HepG2 (cell line): ENCODE measurements around the gene SAMD14. TPM values are rescaled to one million over a fixed set of nuclear protein-coding genes. Genes with fewer than 3 reads are reported as not detected.

Source experiments
- ATAC-seq: fragments of 200-7000 bp; cut with Tn5 transposase; 3 replicates; pipeline ENCODE4 v1.9.1; 2020; ENCODE audit warnings: mild to moderate bottlenecking, moderate library complexity
- BruUV-seq: library from RNA; stranded (reverse); fragments of 400-500 nt; replicated peaks from 2 replicates; lab custom pipeline; 2021; lab: Mats Ljungman, UMichigan
- CTCF ChIA-PET: fragments of 300-600 bp; formaldehyde crosslinking; extraction: SDS; loops from one replicate; lab custom pipeline; 2021; ENCODE audit warnings: low total read pairs, inconsistent platforms, low intra/inter-chr PET ratio; lab: Yijun Ruan, JAX
- POLR2A ChIA-PET: fragments of 350-600 bp; sonication (Branson Sonifier 250); formaldehyde crosslinking; loops from one replicate; lab custom pipeline; 2020; ENCODE audit warnings: antibody characterized with exemption, inconsistent platforms; lab: Yijun Ruan, JAX
- DNase-seq: peaks from one replicate; pipeline ENCODE4 v3.0.0-alpha.2; 2015; ENCODE audit warnings: low spot score
- FAIRE-seq: peaks from 3 replicates; lab custom pipeline; 2011; peaks lifted over from hg19 to GRCh38; lab: Jason Lieb, UNC
- H2AFZ ChIP-seq: one replicate; pipeline ENCODE4 v1.6.1; 2011; ENCODE audit warnings: low read length, inconsistent platforms
- H3K27ac ChIP-seq: fragments of 300-600 bp; 3 replicates; pipeline ENCODE4 v1.8.0; 2011; ENCODE audit warnings: mixed run types, mild to moderate bottlenecking, mixed read lengths, low read length, inconsistent platforms; ENCODE audit not compliant: insufficient read depth; ENCODE audit errors: extremely low read length
- H3K27me3 ChIP-seq, 2 experiments: fragments of 200-600 bp in 1 of 2; 2 replicates in 1 of 2; 3 replicates in 1 of 2; pipeline versions ENCODE4 v1.6.0 to v1.8.0; 2011; ENCODE audit warnings: low read length in 2 of 2, mild to moderate bottlenecking in 2 of 2, moderate library complexity in 2 of 2, inconsistent platforms in 1 of 2; ENCODE audit not compliant: insufficient read depth in 2 of 2, control insufficient read depth in 1 of 2
- H3K36me3 ChIP-seq, 2 experiments: fragments of 200-600 bp in 1 of 2; replicated peaks in 1 of 2; 2 replicates in 1 of 2; 3 replicates in 1 of 2; pipeline versions ENCODE4 v1.5.1 to v1.8.0; 2011; ENCODE audit warnings: low read length in 2 of 2, inconsistent platforms in 1 of 2; ENCODE audit not compliant: insufficient read depth in 2 of 2, control insufficient read depth in 1 of 2
- H3K4me1 ChIP-seq: 2 replicates; pipeline ENCODE4 v1.5.1; 2012; ENCODE audit warnings: low read length, inconsistent platforms; ENCODE audit not compliant: insufficient read depth
- H3K4me2 ChIP-seq: 2 replicates; pipeline ENCODE4 v1.6.0; 2011; ENCODE audit warnings: low read depth, low read length, inconsistent platforms
- H3K4me3 ChIP-seq, 3 experiments: fragments of 200-600 bp in 1 of 3; sonication (generic), shearing (Covaris generic) in 1 of 3; replicated peaks in 1 of 3; 2 replicates each; pipeline ENCODE4 v1.5.1; 2011 to 2016; ENCODE audit warnings: low read length in 3 of 3, inconsistent platforms in 2 of 3, low read depth in 2 of 3, mild to moderate bottlenecking in 2 of 3, control low read depth in 1 of 3, mixed read lengths in 1 of 3; ENCODE audit not compliant: insufficient read depth in 1 of 3
- H3K79me2 ChIP-seq: one replicate; pipeline ENCODE4 v1.6.1; 2011; ENCODE audit warnings: low read length, inconsistent platforms; ENCODE audit not compliant: insufficient read depth
- H3K9ac ChIP-seq: 2 replicates; pipeline ENCODE4 v1.6.0; 2011; ENCODE audit warnings: mild to moderate bottlenecking, low read depth, low read length, inconsistent platforms; ENCODE audit not compliant: insufficient read depth
- H3K9me3 ChIP-seq: 2 replicates; pipeline ENCODE4 v1.5.1; 2012; ENCODE audit warnings: mild to moderate bottlenecking, low read length
- H4K20me1 ChIP-seq: 2 replicates; pipeline ENCODE4 v1.6.0; 2011; ENCODE audit warnings: inconsistent platforms, mild to moderate bottlenecking, low read length, moderate library complexity; ENCODE audit not compliant: insufficient read depth
- ZKSCAN1 ChIP-seq: fragments of 150-350 bp; IDR thresholded peaks from 2 replicates; pipeline ENCODE4 v1.6.1; 2014; ENCODE audit warnings: low read length
- ZNF441 ChIP-seq: sonication (generic); formaldehyde crosslinking; IDR thresholded peaks from 2 replicates; pipeline ENCODE4 v1.7.0; 2021; ENCODE audit warnings: missing genetic modification reagents, borderline replicate concordance
- WGBS: methylation state at CpG from one replicate; pipeline ENCODE4 v1.1.6; 2017; ENCODE audit warnings: low lambda C conversion rate; 5-methylcytosine and 5-hydroxymethylcytosine counted together
- in situ Hi-C: cut with HindIII; loops from 2 replicates; pipeline ENCODE4 v1.10.0; 2017; ENCODE audit warnings: low pct_unique_long_range_greater_than_20kb; ENCODE audit not compliant: extremely low pct_ligation_motif_present
- intact Hi-C: fragments of 100-400 bp; cut with micrococcal nuclease; formaldehyde crosslinking; loops from one replicate; pipeline ENCODE4 v1.10.0; 2022; ENCODE audit not compliant: unreplicated experiment
- polyA plus RNA-seq, 8 experiments: library from polyadenylated mRNA; depleted of rRNA in 3 of 8; stranded (reverse) in 7 of 8; unstranded in 1 of 8; fragments of >200 nt; fragmentation: Illumina TruSeq in 4 of 8; extraction: Trizol in 4 of 8; gene quantifications; 2 replicates each; pipeline versions ENCODE4 v1.2.1 to v1.2.3, GENCODE V29; 2011 to 2016; ENCODE audit warnings: low read depth in 4 of 8, missing spikeins in 1 of 8, mixed read lengths in 1 of 8; ENCODE audit not compliant: insufficient read depth in 1 of 8
- total RNA-seq, 5 experiments: library from RNA; depleted of rRNA; stranded (reverse); fragments of >200 nt; fragmentation: Illumina TruSeq; extraction: Trizol; gene quantifications; 2 replicates each; pipeline ENCODE4 v1.2.3, GENCODE V29; 2016; ENCODE audit warnings: low read depth in 1 of 5
- TF ChIP-seq, protein P1 (sequence below): sonication (generic); formaldehyde crosslinking; IDR thresholded peaks from 2 replicates; pipeline ENCODE4 v1.9.0; 2022; ENCODE audit warnings: low read depth, missing genetic modification reagents

SAMD14 gene
- total and polyA plus RNA-seq, 2 of the 13 experiments (the other 11 are each of a cell fraction or from before 2014, with no cell fraction given), result 0.07 to 0.22 TPM

DNA sequence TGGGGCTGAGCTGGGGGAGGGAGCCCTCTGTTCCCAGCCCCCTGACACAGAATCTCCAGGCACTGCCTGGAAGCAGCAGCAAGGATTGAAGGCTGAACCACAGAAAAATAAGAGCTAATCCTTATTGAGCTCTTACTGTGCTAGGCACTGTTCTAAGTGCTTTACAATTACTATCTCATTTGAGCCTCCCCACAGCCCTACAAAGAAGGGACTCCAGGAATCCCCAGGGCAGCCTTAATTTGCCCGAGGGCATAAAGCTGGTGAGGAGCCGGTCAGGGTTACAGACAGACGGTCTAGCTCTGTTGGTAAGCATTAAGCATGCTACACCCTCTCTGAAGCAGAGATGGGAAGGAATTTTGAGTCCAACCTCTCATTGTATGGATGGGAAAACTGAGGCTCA, 7.0 kb downstream of the SAMD14 start (continued):
- TF ChIP-seq ZNF441 (CRISPR knock-in tag), result no peak

DNA sequence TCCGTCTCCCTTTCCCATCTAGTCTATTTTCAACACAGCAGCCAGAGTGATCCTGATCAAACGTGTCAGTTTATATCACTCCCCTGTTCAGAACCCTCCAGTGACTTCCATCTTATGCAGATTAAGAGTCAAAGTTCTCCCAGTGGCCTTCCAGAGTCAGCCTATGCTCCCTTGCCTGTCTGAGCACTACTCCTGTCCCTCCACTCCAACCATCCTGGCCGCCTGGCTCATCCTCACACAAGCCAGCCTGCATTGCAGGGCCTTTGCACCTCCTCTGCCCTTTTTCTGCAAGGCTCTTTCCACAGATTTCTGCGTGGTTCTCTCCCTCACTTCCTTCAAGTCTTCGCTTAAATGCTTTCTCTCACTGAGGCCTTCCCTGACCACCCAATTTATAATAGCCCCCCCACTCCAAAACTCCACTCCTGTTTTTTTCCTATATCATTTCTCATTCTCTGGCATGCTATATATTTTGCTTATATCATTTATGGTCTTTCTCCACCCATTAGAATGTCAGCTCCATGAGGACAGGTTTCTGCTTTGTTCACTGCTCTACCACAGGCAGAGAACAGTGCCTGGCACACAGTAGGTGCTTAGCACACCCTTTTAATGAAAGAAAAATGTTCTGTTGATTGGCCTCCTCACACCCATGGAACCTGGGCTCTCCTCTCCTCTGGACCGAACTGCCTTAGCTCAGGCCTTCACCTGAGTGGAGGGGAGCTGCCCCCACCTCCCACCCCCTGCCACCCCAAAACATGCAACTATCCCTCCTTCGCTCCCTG, 9.3 kb downstream of the SAMD14 start:
- BruUV-seq, result no TSS peak
- no peak for FAIRE-seq
- no peaks in the 10 kb centered on the region for H3K9me3 ChIP-seq
- no peaks in the 10 kb centered on the region for H3K36me3 ChIP-seq
- TF ChIP-seq ZKSCAN1, result peak; percentile 68; the same call in 1 of the 2 replicates
- TF ChIP-seq, protein P1, sequence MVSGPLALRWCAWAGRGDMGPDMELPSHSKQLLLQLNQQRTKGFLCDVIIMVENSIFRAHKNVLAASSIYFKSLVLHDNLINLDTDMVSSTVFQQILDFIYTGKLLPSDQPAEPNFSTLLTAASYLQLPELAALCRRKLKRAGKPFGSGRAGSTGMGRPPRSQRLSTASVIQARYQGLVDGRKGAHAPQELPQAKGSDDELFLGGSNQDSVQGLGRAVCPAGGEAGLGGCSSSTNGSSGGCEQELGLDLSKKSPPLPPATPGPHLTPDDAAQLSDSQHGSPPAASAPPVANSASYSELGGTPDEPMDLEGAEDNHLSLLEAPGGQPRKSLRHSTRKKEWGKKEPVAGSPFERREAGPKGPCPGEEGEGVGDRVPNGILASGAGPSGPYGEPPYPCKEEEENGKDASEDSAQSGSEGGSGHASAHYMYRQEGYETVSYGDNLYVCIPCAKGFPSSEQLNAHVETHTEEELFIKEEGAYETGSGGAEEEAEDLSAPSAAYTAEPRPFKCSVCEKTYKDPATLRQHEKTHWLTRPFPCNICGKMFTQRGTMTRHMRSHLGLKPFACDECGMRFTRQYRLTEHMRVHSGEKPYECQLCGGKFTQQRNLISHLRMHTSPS (CRISPR knock-in tag), result no peak
- DNase-seq, result no peak
- no peak overlapping the region for H3K27ac ChIP-seq
- no peak overlapping the region for H3K4me3 ChIP-seq
- peaks cover 57% of the 10 kb centered on the region for H3K4me1 ChIP-seq
- H3K79me2 ChIP-seq, result no peaks in the 10 kb centered on the region
- intact Hi-C loops, result no loop called here
- in situ Hi-C loops, result no loop called here
- ChIA-PET POLR2A (no interaction called here), CTCF (no interaction called here)
- WGBS, result 40% methylated on average over 7 of the region's 7 CpGs
- H3K27me3 ChIP-seq, result peaks cover 5 to 55% of the 10 kb centered on the region in 2 experiments; a peak in 4 of 5 replicates
- ATAC-seq, result no peak
- H3K9ac ChIP-seq, result no peak overlapping the region
- H4K20me1 ChIP-seq, result no peaks in the 10 kb centered on the region
- H2AFZ ChIP-seq, result no peak overlapping the region
- H3K4me2 ChIP-seq, result no peak overlapping the region
